ENCODE measurements around the gene HSF2BP. TPM values are rescaled to one million over a fixed set of nuclear protein-coding genes. Genes with fewer than 3 reads are reported as not detected.

HSF2BP gene
- total RNA-seq, 1 experiment from 2014 or later, result 1.5 TPM

DNA sequence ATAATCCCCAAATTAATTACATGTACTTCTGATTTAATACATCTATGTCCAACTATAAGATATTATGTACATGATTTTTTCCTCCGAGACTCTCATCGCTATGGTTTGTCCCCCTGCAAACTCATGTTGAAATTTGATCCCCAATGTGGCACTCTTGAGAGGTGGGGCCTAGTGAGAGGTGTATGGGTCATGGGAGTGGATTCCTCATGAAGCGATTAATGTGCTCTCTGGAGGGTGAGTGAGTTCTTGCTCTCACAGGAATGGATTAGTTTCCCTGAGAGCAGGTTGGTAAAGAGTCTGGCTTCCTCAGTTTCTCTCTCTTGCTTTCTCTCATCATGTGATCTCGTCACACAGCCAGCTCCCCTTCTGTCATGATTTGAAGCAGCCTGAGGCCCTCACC is 16.1 kb downstream of the HSF2BP start:
- H3K4me3 Mint-ChIP-seq (ENCODE audit: low read depth, unreplicated experiment), result no peak overlapping the region
- peaks cover 17% of the 10 kb centered on the region for H3K4me1 Mint-ChIP-seq (ENCODE audit: low read depth, unreplicated experiment)
- no peak for DNase-seq
- no peaks in the 10 kb centered on the region for H3K36me3 Mint-ChIP-seq (ENCODE audit: insufficient read depth, unreplicated experiment)
- no peaks in the 10 kb centered on the region for H3K9me3 Mint-ChIP-seq (ENCODE audit: low read depth, unreplicated experiment)
- CTCF ChIA-PET, result no interaction called here
- intact Hi-C loops (cut with micrococcal nuclease; ENCODE audit: unreplicated experiment), result no loop called here
- TF ChIP-seq, protein P1, sequence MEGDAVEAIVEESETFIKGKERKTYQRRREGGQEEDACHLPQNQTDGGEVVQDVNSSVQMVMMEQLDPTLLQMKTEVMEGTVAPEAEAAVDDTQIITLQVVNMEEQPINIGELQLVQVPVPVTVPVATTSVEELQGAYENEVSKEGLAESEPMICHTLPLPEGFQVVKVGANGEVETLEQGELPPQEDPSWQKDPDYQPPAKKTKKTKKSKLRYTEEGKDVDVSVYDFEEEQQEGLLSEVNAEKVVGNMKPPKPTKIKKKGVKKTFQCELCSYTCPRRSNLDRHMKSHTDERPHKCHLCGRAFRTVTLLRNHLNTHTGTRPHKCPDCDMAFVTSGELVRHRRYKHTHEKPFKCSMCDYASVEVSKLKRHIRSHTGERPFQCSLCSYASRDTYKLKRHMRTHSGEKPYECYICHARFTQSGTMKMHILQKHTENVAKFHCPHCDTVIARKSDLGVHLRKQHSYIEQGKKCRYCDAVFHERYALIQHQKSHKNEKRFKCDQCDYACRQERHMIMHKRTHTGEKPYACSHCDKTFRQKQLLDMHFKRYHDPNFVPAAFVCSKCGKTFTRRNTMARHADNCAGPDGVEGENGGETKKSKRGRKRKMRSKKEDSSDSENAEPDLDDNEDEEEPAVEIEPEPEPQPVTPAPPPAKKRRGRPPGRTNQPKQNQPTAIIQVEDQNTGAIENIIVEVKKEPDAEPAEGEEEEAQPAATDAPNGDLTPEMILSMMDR (IDR thresholded peaks at IDR 0.05; ENCODE audit: unreplicated experiment), result no peak
- BruUV-seq (replicated peaks), result no TSS peak
- peak overlapping the region; percentile 39 for H3K27ac Mint-ChIP-seq (ENCODE audit: unreplicated experiment)
- no peaks in the 10 kb centered on the region for H3K27me3 Mint-ChIP-seq (ENCODE audit: unreplicated experiment)

DNA sequence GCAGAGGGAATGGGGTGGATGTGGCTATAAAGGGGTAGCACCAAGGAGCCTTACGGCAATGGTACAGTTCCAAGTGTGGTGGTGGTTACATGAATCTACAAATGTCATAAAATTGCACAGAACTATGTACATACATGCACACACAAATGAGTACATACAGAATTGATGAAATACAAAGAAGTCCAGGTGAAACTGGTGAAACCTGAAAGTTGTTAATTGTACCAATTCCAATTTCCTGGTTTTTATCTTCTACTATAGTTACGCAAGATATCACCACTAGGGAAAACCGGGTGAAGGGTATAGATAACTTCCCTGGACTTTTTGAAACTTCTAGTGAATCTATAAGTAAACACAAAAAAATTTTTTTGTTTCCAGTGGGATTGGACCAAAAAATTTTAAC is 18.9 kb downstream of the HSF2BP start:
- DNase-seq, result no peak
- Mint-ChIP-seq H3K4me1 (ENCODE audit: low read depth, unreplicated experiment) (peaks cover 10% of the 10 kb centered on the region), H3K27ac (ENCODE audit: unreplicated experiment) (no peak overlapping the region), H3K27me3 (ENCODE audit: unreplicated experiment) (no peaks in the 10 kb centered on the region), H3K36me3 (ENCODE audit: insufficient read depth, unreplicated experiment) (no peaks in the 10 kb centered on the region), H3K9me3 (ENCODE audit: low read depth, unreplicated experiment) (no peaks in the 10 kb centered on the region), H3K4me3 (ENCODE audit: low read depth, unreplicated experiment) (no peak overlapping the region)
- intact Hi-C loops (cut with micrococcal nuclease; ENCODE audit: unreplicated experiment), result no loop called here
- CTCF ChIA-PET, result interaction anchor here (0.6 to 0.7 kb wide), 2 partner anchors 25 to 308 kb away, joined by 3 to 4 read pairs; no protein-coding TSS in a partner anchor
- TF ChIP-seq, protein P1 (IDR thresholded peaks at IDR 0.05; ENCODE audit: unreplicated experiment), result no peak
- BruUV-seq (replicated peaks), result no TSS peak

DNA sequence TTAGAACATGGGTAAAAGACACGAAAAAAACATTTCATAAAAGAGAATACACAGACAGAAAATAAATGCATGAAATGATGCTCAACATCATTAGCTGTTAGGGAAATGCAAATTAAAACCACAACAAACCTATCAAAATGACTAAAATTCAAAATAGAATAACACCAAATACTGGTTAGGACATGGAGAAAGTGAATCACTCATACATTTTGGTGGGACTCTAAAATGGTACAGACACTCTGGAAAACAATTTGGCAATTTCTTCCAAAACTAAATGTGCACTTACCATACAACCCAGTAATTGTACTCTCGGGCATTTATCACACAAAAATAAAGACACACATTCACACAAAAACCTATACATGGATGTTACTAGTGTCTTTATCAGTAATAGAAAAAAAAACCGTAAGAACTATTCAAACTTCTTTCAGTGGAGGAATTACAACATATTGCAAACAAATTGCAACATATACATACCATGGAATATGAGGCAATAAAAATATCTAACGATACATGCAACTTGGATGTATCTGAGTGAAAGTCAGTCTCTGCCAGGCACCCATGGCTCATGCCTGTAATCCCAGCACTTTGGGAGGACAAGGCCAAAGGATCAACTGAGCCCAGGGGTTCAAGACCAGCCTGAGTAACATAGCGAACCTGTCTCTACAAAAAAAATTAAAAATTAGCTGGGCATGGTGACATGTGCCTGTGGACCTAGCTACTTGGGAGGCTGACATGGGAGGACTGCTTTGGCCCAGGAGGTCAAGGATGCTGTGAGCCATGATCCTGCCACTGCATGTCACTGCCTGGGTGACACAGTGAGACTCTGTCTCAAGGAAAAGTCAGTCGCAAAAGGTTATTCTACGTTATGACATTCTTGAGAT is 19.6 kb downstream of the HSF2BP start:
- H3K4me3 Mint-ChIP-seq (ENCODE audit: low read depth, unreplicated experiment), result no peak overlapping the region
- no peaks in the 10 kb centered on the region for H3K27me3 Mint-ChIP-seq (ENCODE audit: unreplicated experiment)
- H3K4me1 Mint-ChIP-seq (ENCODE audit: low read depth, unreplicated experiment), result peaks cover 7% of the 10 kb centered on the region
- no TSS peak for BruUV-seq (replicated peaks)
- intact Hi-C loops (cut with micrococcal nuclease; ENCODE audit: unreplicated experiment), result loop anchor here (5.0 kb wide), 1 partner anchor 37 kb away; no protein-coding TSS in a partner anchor
- CTCF ChIA-PET, result interaction anchor here (0.6 kb wide), 1 partner anchor 54 kb away, joined by 3 read pairs; no protein-coding TSS in a partner anchor
- H3K9me3 Mint-ChIP-seq (ENCODE audit: low read depth, unreplicated experiment), result no peaks in the 10 kb centered on the region
- peak overlapping the region; percentile 19 for H3K27ac Mint-ChIP-seq (ENCODE audit: unreplicated experiment)
- no peaks in the 10 kb centered on the region for H3K36me3 Mint-ChIP-seq (ENCODE audit: insufficient read depth, unreplicated experiment)
- DNase-seq, result no peak
- TF ChIP-seq, protein P1 (IDR thresholded peaks at IDR 0.05; ENCODE audit: unreplicated experiment), result no peak

DNA sequence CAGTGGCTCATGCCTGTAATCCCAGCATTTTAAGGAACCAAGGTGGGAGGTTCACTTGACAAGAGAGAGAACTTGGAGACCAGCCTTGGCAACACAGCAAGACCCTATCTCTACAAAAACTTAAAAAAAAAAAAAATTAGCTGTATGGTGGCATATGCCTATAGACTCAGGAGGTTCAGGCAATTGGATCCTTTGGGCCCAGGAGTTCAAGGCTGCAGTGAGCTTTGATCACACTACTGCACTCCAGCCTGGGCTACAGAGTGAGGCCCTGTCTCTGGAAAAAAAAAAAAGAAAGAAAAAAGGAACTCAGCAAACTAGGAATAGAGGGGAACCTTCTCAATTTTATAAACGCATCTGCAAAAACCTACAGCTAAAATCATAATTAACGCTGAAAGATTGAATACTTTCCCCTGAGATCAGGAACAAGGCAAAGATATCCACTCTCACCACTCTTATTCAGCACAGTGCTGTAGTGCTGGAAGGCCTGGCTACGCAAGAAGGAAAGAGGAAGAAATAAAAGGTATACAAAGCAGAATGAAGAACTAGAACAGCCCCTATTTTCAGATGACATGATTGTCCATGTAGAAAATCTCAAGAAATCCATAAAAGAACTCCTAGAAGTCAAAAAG is 21.6 kb downstream of the HSF2BP start:
- Mint-ChIP-seq H3K4me3 (ENCODE audit: low read depth, unreplicated experiment) (no peak overlapping the region), H3K27ac (ENCODE audit: unreplicated experiment) (no peak overlapping the region), H3K27me3 (ENCODE audit: unreplicated experiment) (no peaks in the 10 kb centered on the region), H3K36me3 (ENCODE audit: insufficient read depth, unreplicated experiment) (no peaks in the 10 kb centered on the region), H3K9me3 (ENCODE audit: low read depth, unreplicated experiment) (no peaks in the 10 kb centered on the region), H3K4me1 (ENCODE audit: low read depth, unreplicated experiment) (peaks cover 7% of the 10 kb centered on the region)
- no peak for DNase-seq
- TF ChIP-seq, protein P1 (IDR thresholded peaks at IDR 0.05; ENCODE audit: unreplicated experiment), result no peak
- CTCF ChIA-PET, result no interaction called here
- BruUV-seq (replicated peaks), result no TSS peak
- intact Hi-C loops (cut with micrococcal nuclease; ENCODE audit: unreplicated experiment), result loop anchor here (5.0 kb wide), 1 partner anchor 35 kb away; no protein-coding TSS in a partner anchor

Measured in Calu3 (cell line).